Stomach (tissue), 9 donors: ENCODE measurements around the gene CBR4. TPM values are rescaled to one million over a fixed set of nuclear protein-coding genes. Genes with fewer than 3 reads are reported as not detected.
"Not testable (repeated sequence)": the region's sequence is repeated elsewhere in the genome, so short reads cannot be mapped to it uniquely, and the experiment has no call there.

Experiments
- DNase-seq, 2 donors: peaks; one replicate each; pipeline versions ENCODE4 v3.0.0 to v3.0.0-alpha.2; 2013 to 2019
- H3K27ac ChIP-seq, 5 donors: fragments of 200-600 bp in 4 of 5; sonication (generic) in 4 of 5; one replicate each; pipeline ENCODE4 v1.5.1; 2013 to 2019; ENCODE audit warnings: mild to moderate bottlenecking in 1 of 5, moderate library complexity in 1 of 5
- H3K27me3 ChIP-seq, 3 donors: fragments of 200-600 bp; sonication (generic); one replicate each; pipeline ENCODE4 v1.5.1; 2017 to 2019; ENCODE audit warnings: mixed run types in 1 of 3
- H3K36me3 ChIP-seq, 4 donors: fragments of 200-600 bp; sonication (generic); 1 replicate in 3 of 4; 2 replicates in 1 of 4; pipeline ENCODE4 v1.5.1; 2016 to 2019
- H3K4me1 ChIP-seq, 4 donors: fragments of 200-600 bp; sonication (generic); one replicate each; pipeline ENCODE4 v1.5.1; 2016 to 2019
- H3K4me3 ChIP-seq, 4 donors: fragments of 200-600 bp; sonication (generic) in 3 of 4; one replicate each; pipeline ENCODE4 v1.5.1; 2016 to 2019; ENCODE audit warnings: mild to moderate bottlenecking in 1 of 4
- H3K9me3 ChIP-seq, 4 donors: fragments of 200-600 bp; sonication (generic); one replicate each; pipeline ENCODE4 v1.5.1; 2016 to 2019
- CTCF ChIP-seq, 7 experiments: fragments of 450-650 bp in 4 of 7; fragments of 200-600 bp in 3 of 7; sonication (generic) in 3 of 7; IDR thresholded peaks; one replicate each; pipeline ENCODE4 v1.5.1; 2016 to 2019; ENCODE audit warnings: antibody characterized with exemption in 7 of 7, control low read depth in 2 of 7, mild to moderate bottlenecking in 1 of 7
- EP300 ChIP-seq: sonication (generic); formaldehyde crosslinking; IDR thresholded peaks from one replicate; pipeline ENCODE4 v1.6.1; 2017; ENCODE audit warnings: antibody characterized with exemption
- POLR2A ChIP-seq, 4 donors: fragments of 450-650 bp; IDR thresholded peaks; one replicate each; pipeline ENCODE4 v1.6.1; 2016; ENCODE audit warnings: antibody characterized with exemption in 4 of 4, control low read depth in 2 of 4, mild to moderate bottlenecking in 1 of 4, moderate library complexity in 1 of 4
- POLR2AphosphoS5 ChIP-seq, 3 donors: sonication (generic); formaldehyde crosslinking; IDR thresholded peaks; one replicate each; pipeline ENCODE4 v1.6.1; 2016; ENCODE audit warnings: antibody characterized with exemption in 3 of 3
- WGBS, 5 donors: extraction: QIAGEN DNeasy Blood & Tissue Kit in 3 of 5; methylation state at CpG; one replicate each; pipeline versions ENCODE4 v1.1.5 to v1.1.7; 2013 to 2018; 5-methylcytosine and 5-hydroxymethylcytosine counted together
- intact Hi-C: fragments of 100-400 bp; cut with DNase I; formaldehyde crosslinking; loops from one replicate; pipeline ENCODE4 v1.15.1; 2023; ENCODE audit warnings: low total_unique reads
- polyA plus RNA-seq, 3 donors: library from polyadenylated mRNA; stranded (reverse); fragments of 200-250 nt; gene quantifications; one replicate each; pipeline ENCODE4 v1.2.3, GENCODE V29; 2013
- total RNA-seq, 5 donors: library from RNA; depleted of rRNA; stranded (reverse); fragments of >200 nt; gene quantifications; one replicate each; pipeline versions ENCODE4 v1.1.0 to v1.2.3, GENCODE V29; 2014 to 2016
- donor health status: healthy with polysubstance abuse.
- donor health status: Bipolar disorder and iron deficiency.
- donor health status: healthy.

The CBR4 gene
- total and polyA plus RNA-seq, 8 donors: 4.1 to 48.7 (median 13.4) TPM; not detected in 1

GRCh38 chr4:168994958-168995357 is 15.1 kb downstream of the CBR4 start:
- Histone ChIP-seq H3K9me3 (no peaks in the 10 kb centered on the region), H3K36me3 (peaks cover 0 to 34% (median 26%) of the 10 kb centered on the region in 4 donors), H3K27ac (no peak overlapping the region), H3K4me1 (peaks cover 0 to 29% (median 12%) of the 10 kb centered on the region in 4 donors), H3K4me3 (no peak overlapping the region), H3K27me3 (no peaks in the 10 kb centered on the region)
- no peak for TF ChIP-seq EP300
- no peak for TF ChIP-seq CTCF (IDR thresholded peaks at IDR 0.05)
- no peak for TF ChIP-seq POLR2A (IDR thresholded peaks at IDR 0.05)
- no peak for TF ChIP-seq POLR2AphosphoS5 (IDR thresholded peaks at IDR 0.05)
- WGBS, 5 donors: 92 to 98% (median 95%) methylated on average over 4 of the region's 4 CpGs
- no peak for DNase-seq
- intact Hi-C loops: no loop called here

- TF ChIP-seq POLR2A (IDR thresholded peaks at IDR 0.05): no peak
- no peak for TF ChIP-seq POLR2AphosphoS5 (IDR thresholded peaks at IDR 0.05)
- no peak for TF ChIP-seq EP300
- no peak for TF ChIP-seq CTCF (IDR thresholded peaks at IDR 0.05)
- intact Hi-C loops: no loop called here
- H3K36me3 ChIP-seq: peaks cover 0 to 39% (median 30%) of the 10 kb centered on the region in 4 donors
- no peaks in the 10 kb centered on the region for H3K27me3 ChIP-seq
- peaks cover 0 to 18% (median 7%) of the 10 kb centered on the region in 4 donors for H3K4me1 ChIP-seq
- 59 to 74% (median 68%) methylated on average over 13 of the region's 13 CpGs for WGBS, 5 donors
- H3K27ac ChIP-seq: no peak overlapping the region
- no peak overlapping the region for H3K4me3 ChIP-seq
- DNase-seq: no peak
- no peaks in the 10 kb centered on the region for H3K9me3 ChIP-seq
Observed at GRCh38 chr4:168993714-168994510, 16.1 kb downstream of the CBR4 start.

- DNase-seq, H3K27me3 ChIP-seq, H3K27ac ChIP-seq, H3K9me3 ChIP-seq, H3K4me3 ChIP-seq, intact Hi-C loops, H3K4me1 ChIP-seq: not testable (repeated sequence)
- H3K36me3 ChIP-seq: peaks cover 0 to 46% (median 32%) of the 10 kb centered on the region in 4 donors
- WGBS, 5 donors: 95 to 98% (median 97%) methylated on average over 7 of the region's 7 CpGs
Observed at GRCh38 chr4:168992952-168993482, 17.0 kb downstream of the CBR4 start.

GRCh38 chr4:168981942-168982341 is 28.1 kb downstream of the CBR4 start:
- H3K9me3 ChIP-seq: peaks cover 0 to 27% (median 15%) of the 10 kb centered on the region in 4 donors
- WGBS, 5 donors: 83 to 99% (median 92%) methylated on average over 1 of the region's 1 CpG
- TF ChIP-seq POLR2AphosphoS5 (IDR thresholded peaks at IDR 0.05) (no peak), EP300 (no peak), POLR2A (IDR thresholded peaks at IDR 0.05) (no peak), CTCF (IDR thresholded peaks at IDR 0.05) (no peak)
- no peak overlapping the region for H3K4me3 ChIP-seq
- peaks cover 8 to 89% (median 64%) of the 10 kb centered on the region in 4 donors for H3K36me3 ChIP-seq
- H3K4me1 ChIP-seq: no peaks in the 10 kb centered on the region
- no peak for DNase-seq
- intact Hi-C loops: no loop called here
- H3K27me3 ChIP-seq: no peaks in the 10 kb centered on the region
- H3K27ac ChIP-seq: no peak overlapping the region

GRCh38 chr4:168981460-168981859 is 28.6 kb downstream of the CBR4 start:
- H3K27ac ChIP-seq: no peak overlapping the region
- intact Hi-C loops: no loop called here

More at GRCh38 chr4:168981460-168981859, 28.6 kb downstream of the CBR4 start:
- no peak for TF ChIP-seq POLR2A (IDR thresholded peaks at IDR 0.05)
- no peak for TF ChIP-seq POLR2AphosphoS5 (IDR thresholded peaks at IDR 0.05)
- no peak for TF ChIP-seq CTCF (IDR thresholded peaks at IDR 0.05)
- no peak for TF ChIP-seq EP300
- H3K27me3 ChIP-seq: no peaks in the 10 kb centered on the region
- DNase-seq: no peak
- H3K9me3 ChIP-seq: peaks cover 0 to 32% (median 18%) of the 10 kb centered on the region in 4 donors
- H3K36me3 ChIP-seq: peaks cover 5 to 91% (median 64%) of the 10 kb centered on the region in 4 donors
- H3K4me1 ChIP-seq: no peaks in the 10 kb centered on the region
- H3K4me3 ChIP-seq: no peak overlapping the region
